Testis (tissue), 3 donors: ENCODE measurements around the gene BCS1L. TPM values are rescaled to one million over a fixed set of nuclear protein-coding genes. Genes with fewer than 3 reads are reported as not detected.

Experiments used
- DNase-seq: peaks from one replicate; pipeline ENCODE4 v3.0.0-alpha.2; 2019
- H3K27ac ChIP-seq, 2 donors: fragments of 200-600 bp; sonication (generic); one replicate each; pipeline ENCODE4 v1.5.1; 2019
- H3K27me3 ChIP-seq: fragments of 200-600 bp; sonication (generic); one replicate; pipeline ENCODE4 v1.5.1; 2019
- H3K36me3 ChIP-seq: fragments of 200-600 bp; sonication (generic); one replicate; pipeline ENCODE4 v1.5.1; 2017; ENCODE audit warnings: low read depth; ENCODE audit errors: missing control alignments
- H3K4me1 ChIP-seq: fragments of 200-600 bp; sonication (generic); one replicate; pipeline ENCODE4 v1.5.1; 2019
- H3K4me3 ChIP-seq, 2 donors: fragments of 200-600 bp; sonication (generic); one replicate each; pipeline ENCODE4 v1.5.1; 2017 to 2019
- H3K9me3 ChIP-seq: fragments of 200-600 bp; sonication (generic); one replicate; pipeline ENCODE4 v1.5.1; 2017
- POLR2A ChIP-seq: fragments of 450-650 bp; IDR thresholded peaks from one replicate; pipeline ENCODE4 v1.6.1; 2017; ENCODE audit warnings: antibody characterized with exemption, mild to moderate bottlenecking, moderate library complexity
- WGBS, 2 donors: methylation state at CpG; one replicate each; pipeline ENCODE4 v1.1.5; 2018; 5-methylcytosine and 5-hydroxymethylcytosine counted together
- intact Hi-C: fragments of 100-400 bp; cut with DNase I; formaldehyde crosslinking; loops from one replicate; pipeline ENCODE4 v1.15.1; 2023; ENCODE audit warnings: low total_unique reads
- polyA plus RNA-seq: library from polyadenylated mRNA; stranded (reverse); fragments of 350-450 nt; fragmentation: Illumina TruSeq; extraction: RNeasy Lipid Tissue Mini Kit (QIAGEN cat#74804); gene quantifications from one replicate; pipeline ENCODE4 v1.2.3, GENCODE V29; 2014; ENCODE audit warnings: low read depth, low replicate concordance; ENCODE audit not compliant: insufficient read depth
- total RNA-seq, 2 donors: library from RNA; depleted of rRNA; stranded (reverse); fragments of >200 nt; gene quantifications; one replicate each; pipeline ENCODE4 v1.2.3, GENCODE V29; 2016
- TF ChIP-seq, protein P1 (sequence below), 3 experiments: fragments of 450-650 bp in 2 of 3; fragments of 200-600 bp in 1 of 3; sonication (generic) in 1 of 3; IDR thresholded peaks; one replicate each; pipeline ENCODE4 v1.5.1; 2016 to 2019; ENCODE audit warnings: antibody characterized with exemption in 3 of 3, mild to moderate bottlenecking in 2 of 3, moderate library complexity in 1 of 3

Gene BCS1L
- total and polyA plus RNA-seq, 3 donors from 2014 or later: 22.3 to 39.4 (median 37.0) TPM

DNA sequence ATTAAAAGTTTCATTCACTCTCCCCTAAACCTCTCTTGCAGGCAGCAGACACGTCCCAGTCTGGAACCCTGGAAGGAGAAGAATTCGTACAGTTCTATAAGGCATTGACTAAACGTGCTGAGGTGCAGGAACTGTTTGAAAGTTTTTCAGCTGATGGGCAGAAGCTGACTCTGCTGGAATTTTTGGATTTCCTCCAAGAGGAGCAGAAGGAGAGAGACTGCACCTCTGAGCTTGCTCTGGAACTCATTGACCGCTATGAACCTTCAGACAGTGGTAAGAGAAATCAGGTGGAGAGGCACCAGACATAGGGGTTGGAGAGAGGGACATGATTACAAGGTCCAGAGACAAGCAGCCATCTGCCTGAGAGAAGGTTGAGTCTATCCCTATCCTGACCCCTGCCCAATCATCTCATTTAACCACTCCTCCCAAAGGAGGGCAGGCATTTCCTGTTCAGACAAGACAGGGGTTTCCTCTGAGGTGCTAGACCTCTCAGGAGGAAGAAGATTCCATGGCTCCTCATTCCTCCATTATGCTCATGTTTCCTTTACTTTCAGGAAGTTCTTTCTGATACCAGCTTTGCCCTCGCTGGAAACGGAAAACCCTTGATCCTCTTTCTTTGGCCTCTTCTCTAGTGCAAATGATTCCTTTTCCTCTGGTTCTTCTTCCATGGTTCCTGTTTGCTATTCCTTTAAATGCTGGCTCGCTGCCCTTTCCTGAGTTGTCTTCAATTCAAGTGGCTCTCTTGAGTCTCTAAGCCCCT is 36.7 kb upstream of the BCS1L start:
- 73 to 77% methylated on average over 7 of the region's 7 CpGs for WGBS, 2 donors
- no peak for DNase-seq
- H3K4me3 ChIP-seq: no peak overlapping the region

DNA sequence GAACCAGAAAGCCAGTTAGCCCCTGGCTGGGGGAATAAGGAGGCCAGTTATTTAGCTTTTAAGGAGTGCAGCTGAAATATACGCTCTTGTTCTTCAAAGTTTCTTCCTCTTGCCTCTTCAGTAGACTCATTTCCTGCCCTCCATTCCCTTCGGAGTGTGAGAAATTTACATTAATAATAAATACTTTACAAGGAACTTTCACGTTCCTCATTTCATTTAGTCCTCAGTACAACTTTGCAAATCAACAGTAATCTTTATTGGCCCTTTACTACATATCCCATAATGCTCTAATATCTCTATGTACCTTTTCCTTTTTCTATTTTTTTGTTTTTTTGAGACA is 36.1 kb upstream of the BCS1L start:
- no peak overlapping the region for H3K27ac ChIP-seq
- no peaks in the 10 kb centered on the region for H3K36me3 ChIP-seq
- H3K4me1 ChIP-seq: no peaks in the 10 kb centered on the region
- H3K9me3 ChIP-seq: no peaks in the 10 kb centered on the region
- intact Hi-C loops: no loop called here
- no peak overlapping the region for H3K4me3 ChIP-seq
- DNase-seq: no peak
- TF ChIP-seq POLR2A: no peak
- TF ChIP-seq, protein P1, sequence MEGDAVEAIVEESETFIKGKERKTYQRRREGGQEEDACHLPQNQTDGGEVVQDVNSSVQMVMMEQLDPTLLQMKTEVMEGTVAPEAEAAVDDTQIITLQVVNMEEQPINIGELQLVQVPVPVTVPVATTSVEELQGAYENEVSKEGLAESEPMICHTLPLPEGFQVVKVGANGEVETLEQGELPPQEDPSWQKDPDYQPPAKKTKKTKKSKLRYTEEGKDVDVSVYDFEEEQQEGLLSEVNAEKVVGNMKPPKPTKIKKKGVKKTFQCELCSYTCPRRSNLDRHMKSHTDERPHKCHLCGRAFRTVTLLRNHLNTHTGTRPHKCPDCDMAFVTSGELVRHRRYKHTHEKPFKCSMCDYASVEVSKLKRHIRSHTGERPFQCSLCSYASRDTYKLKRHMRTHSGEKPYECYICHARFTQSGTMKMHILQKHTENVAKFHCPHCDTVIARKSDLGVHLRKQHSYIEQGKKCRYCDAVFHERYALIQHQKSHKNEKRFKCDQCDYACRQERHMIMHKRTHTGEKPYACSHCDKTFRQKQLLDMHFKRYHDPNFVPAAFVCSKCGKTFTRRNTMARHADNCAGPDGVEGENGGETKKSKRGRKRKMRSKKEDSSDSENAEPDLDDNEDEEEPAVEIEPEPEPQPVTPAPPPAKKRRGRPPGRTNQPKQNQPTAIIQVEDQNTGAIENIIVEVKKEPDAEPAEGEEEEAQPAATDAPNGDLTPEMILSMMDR (IDR thresholded peaks at IDR 0.05): no peak
- WGBS, 2 donors: 83 to 84% methylated on average over 3 of the region's 3 CpGs
- H3K27me3 ChIP-seq: no peaks in the 10 kb centered on the region

More for the DNA sequence above, 36.7 kb upstream of the BCS1L start:
- no peak for TF ChIP-seq POLR2A
- TF ChIP-seq, protein P1 (IDR thresholded peaks at IDR 0.05): no peak
- H3K4me1 ChIP-seq: no peaks in the 10 kb centered on the region
- H3K36me3 ChIP-seq: no peaks in the 10 kb centered on the region
- H3K9me3 ChIP-seq: no peaks in the 10 kb centered on the region
- H3K27me3 ChIP-seq: no peaks in the 10 kb centered on the region
- no peak overlapping the region for H3K27ac ChIP-seq
- intact Hi-C loops: no loop called here

DNA sequence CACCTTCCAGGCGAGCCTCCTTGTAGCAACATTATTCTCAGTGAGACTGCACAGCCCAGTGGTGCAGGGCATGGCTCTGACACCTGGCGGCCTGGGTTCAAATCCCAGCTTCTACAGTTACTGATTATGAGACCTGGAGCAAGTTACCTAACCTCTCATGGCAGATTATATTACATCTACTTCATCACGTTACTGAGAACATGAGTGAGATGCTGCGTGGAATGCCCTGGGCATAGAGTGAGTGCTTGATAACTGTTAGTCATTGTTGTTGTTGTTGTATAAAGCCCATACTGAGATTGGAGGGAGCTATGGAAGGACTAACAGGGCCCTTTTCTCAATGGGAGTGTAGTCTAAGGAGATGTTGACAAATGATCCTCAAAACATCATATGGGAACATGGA is 33.1 kb upstream of the BCS1L start:
- Histone ChIP-seq H3K4me3 (no peak overlapping the region), H3K27ac (no peak overlapping the region), H3K4me1 (no peaks in the 10 kb centered on the region), H3K27me3 (no peaks in the 10 kb centered on the region), H3K9me3 (no peaks in the 10 kb centered on the region), H3K36me3 (no peaks in the 10 kb centered on the region)
- DNase-seq: no peak
- intact Hi-C loops: no loop called here
- TF ChIP-seq, protein P1 (IDR thresholded peaks at IDR 0.05): no peak
- TF ChIP-seq POLR2A: no peak
- 90 to 98% methylated on average over 4 of the region's 4 CpGs for WGBS, 2 donors

DNA sequence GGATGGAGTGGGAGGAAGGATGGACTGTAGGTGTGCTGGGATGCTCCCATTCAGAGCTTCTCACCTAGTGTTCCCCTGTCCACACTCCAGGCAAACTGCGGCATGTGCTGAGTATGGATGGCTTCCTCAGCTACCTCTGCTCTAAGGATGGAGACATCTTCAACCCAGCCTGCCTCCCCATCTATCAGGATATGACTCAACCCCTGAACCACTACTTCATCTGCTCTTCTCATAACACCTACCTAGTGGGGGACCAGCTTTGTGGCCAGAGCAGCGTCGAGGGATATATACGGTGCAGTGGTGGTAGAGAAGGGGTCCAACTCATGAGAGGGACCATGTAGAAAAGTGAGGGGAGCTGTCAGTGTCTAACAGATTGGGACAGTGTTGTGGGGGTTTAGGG is 31.5 kb upstream of the BCS1L start:
- Histone ChIP-seq H3K36me3 (no peaks in the 10 kb centered on the region), H3K4me3 (no peak overlapping the region), H3K9me3 (no peaks in the 10 kb centered on the region), H3K27ac (no peak overlapping the region), H3K27me3 (no peaks in the 10 kb centered on the region), H3K4me1 (no peaks in the 10 kb centered on the region)
- 96 to 99% methylated on average over 4 of the region's 4 CpGs for WGBS, 2 donors
- intact Hi-C loops: no loop called here
- TF ChIP-seq, protein P1 (IDR thresholded peaks at IDR 0.05): no peak
- no peak for TF ChIP-seq POLR2A
- DNase-seq: no peak

DNA sequence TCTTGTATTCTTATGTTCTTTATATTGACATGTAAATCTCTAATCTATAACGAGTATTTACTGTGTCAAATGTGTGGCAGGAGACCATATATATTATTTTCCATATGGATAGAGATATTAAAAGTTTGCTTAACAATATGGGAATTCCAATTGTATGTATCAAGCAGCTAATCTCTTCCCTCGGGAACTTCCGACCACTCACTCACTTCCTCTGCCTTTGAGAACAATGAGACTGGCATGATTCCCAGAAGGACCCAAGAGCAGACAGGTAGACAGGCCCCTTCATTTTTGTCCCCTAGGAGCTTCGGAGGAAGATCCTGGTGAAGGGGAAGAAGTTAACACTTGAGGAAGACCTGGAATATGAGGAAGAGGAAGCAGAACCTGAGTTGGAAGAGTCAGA is 27.6 kb upstream of the BCS1L start:
- Histone ChIP-seq H3K9me3 (no peaks in the 10 kb centered on the region), H3K36me3 (no peaks in the 10 kb centered on the region), H3K27me3 (no peaks in the 10 kb centered on the region), H3K4me1 (no peaks in the 10 kb centered on the region), H3K4me3 (no peak overlapping the region), H3K27ac (no peak overlapping the region)
- DNase-seq: no peak
- intact Hi-C loops: no loop called here
- WGBS, 2 donors: 69 to 79% methylated on average over 4 of the region's 4 CpGs
- TF ChIP-seq, protein P1 (IDR thresholded peaks at IDR 0.05): no peak
- no peak for TF ChIP-seq POLR2A
